HG03460 (cell line): ENCODE measurements around the gene PBX4.
A peak's percentile ranks its signal among the peaks of the same experiment; 100 is the strongest.
"Not testable (repeated sequence)": the region's sequence is repeated elsewhere in the genome, so short reads cannot be mapped to it uniquely, and the experiment has no call there.

ENCODE experiments used
- ATAC-seq: cut with Tn5 transposase; IDR thresholded peaks from one replicate; pipeline ENCODE4 v1.9.1; 2021; ENCODE audit not compliant: unreplicated experiment

PBX4 gene

GRCh38 chr19:19618219-19619051 is at the start of gene PBX4:
Gene PBX4, minus strand, starts transcription at chr19:19618687. Its CDS starts 58 bp downstream, at chr19:19618629.
- peak; percentile 98 for ATAC-seq

- not testable (repeated sequence) for ATAC-seq
Measured at GRCh38 chr19:19665420-19665948, 47.0 kb upstream of the PBX4 start.

GRCh38 chr19:19663256-19664120 is 45.0 kb upstream of the PBX4 start, which contains the start of gene ATP13A1:
Gene ATP13A1, minus strand, starts transcription at chr19:19663676. Its CDS starts 10 bp downstream, at chr19:19663666.
- peak; percentile 59 for ATAC-seq

- ATAC-seq = no peak
Measured at GRCh38 chr19:19662871-19663255, 44.4 kb upstream of the PBX4 start.

- no peak for ATAC-seq
Measured at GRCh38 chr19:19662344-19662743, 43.9 kb upstream of the PBX4 start.

- ATAC-seq = no peak
Measured at GRCh38 chr19:19661675-19662251, 43.3 kb upstream of the PBX4 start.

- ATAC-seq = no peak
Measured at GRCh38 chr19:19661141-19661674, 42.7 kb upstream of the PBX4 start.

- ATAC-seq = no peak
Measured at GRCh38 chr19:19659646-19660245, 41.3 kb upstream of the PBX4 start.

- no peak for ATAC-seq
Measured at GRCh38 chr19:19657397-19657783, 38.9 kb upstream of the PBX4 start.

- no peak for ATAC-seq
Measured at GRCh38 chr19:19656451-19657396, 38.2 kb upstream of the PBX4 start.

- no peak for ATAC-seq
Measured at GRCh38 chr19:19655641-19656343, 37.3 kb upstream of the PBX4 start.

- no peak for ATAC-seq
Measured at GRCh38 chr19:19655051-19655594, 36.6 kb upstream of the PBX4 start.

- no peak for ATAC-seq
Measured at GRCh38 chr19:19654441-19654840, 36.0 kb upstream of the PBX4 start.

- ATAC-seq = no peak
Measured at GRCh38 chr19:19653597-19654147, 35.2 kb upstream of the PBX4 start.

- ATAC-seq = no peak
Measured at GRCh38 chr19:19652482-19653295, 34.2 kb upstream of the PBX4 start.

- no peak for ATAC-seq
Measured at GRCh38 chr19:19651076-19651475, 32.6 kb upstream of the PBX4 start.

- no peak for ATAC-seq
Measured at GRCh38 chr19:19650331-19650730, 31.8 kb upstream of the PBX4 start.
